ENCODE measurements around the gene MISP.
A peak's percentile ranks its signal among the peaks of the same experiment; 100 is the strongest.
"Not testable (repeated sequence)": the region's sequence is repeated elsewhere in the genome, so short reads cannot be mapped to it uniquely, and the experiment has no call there.

The MISP gene

GRCh38 chr19:750640-751423 lies at the start of gene MISP:
TSS of gene MISP (plus strand) at chr19:751112. CDS start at chr19:756947, 5,835 bp downstream.
- no peak for DNase-seq

- not testable (repeated sequence) for DNase-seq
Observed at GRCh38 chr19:702847-703246, 48.1 kb upstream of the MISP start.

GRCh38 chr19:703329-703650 lies 47.6 kb upstream of the MISP start:
- DNase-seq, result no peak

- peak; percentile 19 for DNase-seq
Observed at GRCh38 chr19:703651-704446, 47.1 kb upstream of the MISP start.

GRCh38 chr19:704447-704741 lies 46.5 kb upstream of the MISP start:
- DNase-seq, result no peak

- DNase-seq, result no peak
Observed at GRCh38 chr19:708154-709143, 42.5 kb upstream of the MISP start, which contains the start of gene PALM. TSS of gene PALM (plus strand) at chr19:708935. CDS start at chr19:709147, 212 bp downstream.

- no peak for DNase-seq
Observed at GRCh38 chr19:709196-709964, 41.5 kb upstream of the MISP start.

GRCh38 chr19:709965-710571 lies 40.8 kb upstream of the MISP start:
- no peak for DNase-seq

GRCh38 chr19:710767-711166 lies 40.1 kb upstream of the MISP start:
- no peak for DNase-seq

GRCh38 chr19:711254-711653 lies 39.7 kb upstream of the MISP start:
- DNase-seq, result no peak

- DNase-seq, result no peak
Observed at GRCh38 chr19:715347-715746, 35.6 kb upstream of the MISP start.

GRCh38 chr19:718251-718951 lies 32.5 kb upstream of the MISP start:
- DNase-seq, result no peak

- DNase-seq, result no peak
Observed at GRCh38 chr19:718991-719512, 31.9 kb upstream of the MISP start.

GRCh38 chr19:719636-720344 lies 31.1 kb upstream of the MISP start:
- DNase-seq, result no peak

- no peak for DNase-seq
Observed at GRCh38 chr19:720345-721160, 30.4 kb upstream of the MISP start.

- DNase-seq, result no peak
Observed at GRCh38 chr19:722553-723101, 28.3 kb upstream of the MISP start.

GRCh38 chr19:723247-723646 lies 27.7 kb upstream of the MISP start:
- DNase-seq, result no peak

- no peak for DNase-seq
Observed at GRCh38 chr19:723714-724113, 27.2 kb upstream of the MISP start.

GRCh38 chr19:725461-726089 lies 25.3 kb upstream of the MISP start:
- DNase-seq, result no peak
